HT-29 (cell line): ENCODE measurements around the gene RMDN2. TPM values are rescaled to one million over a fixed set of nuclear protein-coding genes. Genes with fewer than 3 reads are reported as not detected.
"Not testable (repeated sequence)": the region's sequence is repeated elsewhere in the genome, so short reads cannot be mapped to it uniquely, and the experiment has no call there.

Source experiments
- DNase-seq: peaks from one replicate; pipeline ENCODE4 v3.0.0-alpha.2; 2015; ENCODE audit warnings: low spot score
- total RNA-seq: library from RNA; depleted of rRNA; stranded (reverse); fragments of >200 nt; shearing (Covaris generic); gene quantifications from 2 replicates; pipeline ENCODE4 v1.2.3, GENCODE V29; 2014

RMDN2 gene
- total RNA-seq, 1 experiment from 2014 or later: 2.2 TPM

DNA sequence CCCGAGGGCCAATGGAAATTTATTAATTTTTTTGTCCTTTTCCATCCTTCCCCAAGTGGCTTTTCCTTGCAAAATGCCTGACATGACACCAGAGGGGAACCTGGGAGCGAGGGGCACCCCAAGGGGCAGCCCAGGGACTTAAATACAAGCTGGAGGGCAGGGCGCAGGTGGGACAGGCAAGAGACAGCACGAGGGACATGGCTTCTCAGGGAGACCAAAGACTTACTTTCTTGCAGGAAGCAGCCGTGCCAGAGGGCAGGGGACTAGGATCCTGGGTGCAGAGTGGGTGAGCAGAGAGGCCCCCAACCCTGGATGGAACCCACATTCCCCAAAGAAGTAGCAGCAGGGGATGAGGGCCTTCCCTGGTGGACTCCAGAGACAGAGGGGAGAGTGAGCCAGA is 5.3 kb downstream of the RMDN2 start:
- not testable (repeated sequence) for DNase-seq

DNA sequence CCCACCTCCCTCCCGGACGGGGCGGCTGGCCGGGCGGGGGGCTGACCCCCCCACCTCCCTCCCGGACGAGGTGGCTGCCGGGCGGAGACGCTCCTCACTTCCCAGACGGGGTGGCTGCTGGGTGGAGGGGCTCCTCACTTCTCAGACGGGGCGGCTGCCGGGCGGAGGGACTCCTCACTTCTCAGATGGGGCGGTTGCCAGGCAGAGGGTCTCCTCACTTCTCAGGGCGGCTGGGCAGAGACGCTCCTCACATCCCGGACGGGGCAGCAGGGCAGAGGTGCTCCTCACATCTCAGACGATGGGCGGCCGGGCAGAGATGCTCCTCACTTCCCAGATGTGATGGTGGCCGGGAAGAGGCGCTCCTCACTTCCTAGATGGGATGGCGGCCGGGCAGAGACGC is 7.8 kb downstream of the RMDN2 start:
- DNase-seq: not testable (repeated sequence)

- DNase-seq: no peak
Measured at GRCh38 chr2:37934591-37935513, 9.8 kb downstream of the RMDN2 start.

GRCh38 chr2:37937568-37937967 is 12.5 kb downstream of the RMDN2 start:
- DNase-seq: not testable (repeated sequence)

- DNase-seq: not testable (repeated sequence)
Measured at GRCh38 chr2:37941267-37941666, 16.2 kb downstream of the RMDN2 start.

DNA sequence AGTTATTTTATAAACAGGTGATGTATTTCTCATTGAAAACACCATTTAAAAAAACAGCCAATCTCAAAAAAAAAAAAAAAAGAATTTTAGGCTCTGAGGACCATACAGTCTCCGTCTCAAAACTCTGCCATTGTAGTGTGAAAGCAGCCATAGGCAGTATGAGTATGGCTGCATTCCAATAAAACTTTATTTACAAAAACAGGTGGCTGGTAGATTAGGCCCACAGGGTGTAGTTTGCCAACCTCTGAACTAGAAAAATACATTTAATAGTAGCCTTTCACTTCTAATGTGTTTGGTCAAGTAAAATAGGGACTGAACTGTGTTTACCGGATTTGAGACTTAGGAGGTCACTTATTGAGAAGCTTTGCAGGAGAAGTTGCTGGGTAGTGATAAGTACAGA is 19.2 kb downstream of the RMDN2 start:
- no peak for DNase-seq

DNA sequence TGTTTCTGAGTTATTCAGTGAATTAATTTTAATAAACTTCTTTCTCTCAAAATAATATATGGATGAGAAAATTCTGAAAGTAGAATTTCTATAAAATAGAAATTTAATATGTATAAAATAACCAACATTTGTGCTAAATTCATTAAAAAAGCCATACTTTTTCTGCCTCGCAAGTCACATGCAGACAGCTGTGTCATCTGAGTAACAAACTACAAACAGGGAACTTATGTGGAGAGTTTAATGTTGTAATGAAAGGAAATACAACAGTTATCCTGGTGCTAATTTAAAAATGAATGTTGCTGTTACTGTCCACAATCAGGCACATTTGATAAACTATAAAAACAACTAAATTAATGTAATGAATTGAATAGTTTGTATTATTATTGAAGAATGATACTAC is 22.2 kb downstream of the RMDN2 start:
- no peak for DNase-seq

DNA sequence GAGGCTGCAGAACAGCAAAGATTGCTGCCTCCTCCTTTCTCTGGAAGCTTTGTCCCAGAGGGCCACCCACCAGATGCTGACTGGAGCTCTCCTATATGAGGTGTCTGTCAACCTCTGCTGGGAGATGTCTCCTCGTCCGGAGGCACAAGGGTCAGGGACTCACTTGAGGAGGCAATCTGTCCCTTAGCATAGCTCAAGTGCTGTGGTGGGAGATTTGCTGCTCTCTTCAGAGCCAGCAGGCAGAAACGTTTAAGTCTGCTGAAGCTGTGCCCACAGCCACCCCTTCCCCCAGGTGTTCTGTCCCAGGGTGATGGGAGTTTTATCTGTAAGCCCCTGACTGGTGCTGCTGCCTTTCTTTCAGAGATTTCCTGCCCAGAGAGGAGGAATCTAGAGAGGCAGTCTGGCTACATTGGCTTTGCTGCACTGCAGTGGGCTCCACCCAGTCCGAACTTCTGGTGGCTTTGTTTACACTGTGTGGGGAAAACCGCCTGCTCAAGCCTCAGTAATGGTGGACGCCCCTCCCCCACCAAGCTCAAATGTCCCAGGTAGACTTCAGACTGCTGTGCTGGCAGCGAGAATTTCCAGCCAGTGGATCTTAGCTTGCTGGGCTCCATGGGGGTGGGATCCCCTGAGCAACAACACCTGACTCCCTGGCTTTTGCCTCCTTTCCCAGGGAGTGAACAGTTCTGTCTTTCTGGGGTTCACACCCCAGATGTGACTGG is 37.1 kb downstream of the RMDN2 start:
- peak; percentile 87 for DNase-seq

- not testable (repeated sequence) for DNase-seq
Measured at GRCh38 chr2:37962740-37963121, 37.6 kb downstream of the RMDN2 start.

GRCh38 chr2:37963901-37964300 is 38.8 kb downstream of the RMDN2 start:
- not testable (repeated sequence) for DNase-seq

GRCh38 chr2:37966326-37966725 is 41.2 kb downstream of the RMDN2 start:
- no peak for DNase-seq

DNA sequence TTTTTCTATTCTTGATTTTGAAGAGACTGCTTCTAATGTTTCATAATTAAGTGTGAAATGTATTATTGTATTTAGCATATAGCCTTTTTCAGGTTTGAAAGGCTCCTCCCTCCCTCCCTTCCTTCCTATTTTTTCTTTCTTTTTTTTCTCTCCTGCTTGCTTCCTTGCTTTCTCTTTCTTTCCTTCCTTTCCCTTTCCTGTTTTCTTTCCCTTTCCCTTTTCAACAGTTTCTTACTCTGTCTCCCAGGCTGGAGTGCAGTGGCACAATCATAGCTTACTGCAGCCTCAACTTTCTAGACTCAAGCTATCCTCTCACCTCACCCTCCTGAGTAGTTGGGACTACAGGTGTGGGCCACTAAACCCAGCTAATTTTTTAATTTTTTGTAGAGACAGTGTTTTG is 44.6 kb downstream of the RMDN2 start:
- no peak for DNase-seq

DNA sequence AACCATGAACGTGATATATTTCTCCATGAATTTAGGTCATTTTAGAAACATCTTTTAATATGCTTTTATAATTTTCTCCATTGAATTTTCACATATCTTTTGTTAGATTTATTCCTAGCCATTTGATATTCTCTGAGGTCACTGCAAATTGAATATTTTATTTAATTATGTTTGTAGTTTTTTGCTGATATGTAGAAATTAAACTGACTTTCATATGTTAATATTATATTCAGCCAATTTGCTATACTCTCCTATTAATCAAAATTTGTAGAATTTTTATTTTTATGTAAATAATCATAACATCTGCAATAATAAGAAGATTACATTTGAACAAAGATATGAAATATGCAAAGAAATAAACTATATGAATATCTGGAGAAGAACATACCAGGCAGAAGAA is 46.9 kb downstream of the RMDN2 start:
- DNase-seq: no peak

GRCh38 chr2:37973615-37974353 is 48.7 kb downstream of the RMDN2 start:
- DNase-seq: no peak

DNA sequence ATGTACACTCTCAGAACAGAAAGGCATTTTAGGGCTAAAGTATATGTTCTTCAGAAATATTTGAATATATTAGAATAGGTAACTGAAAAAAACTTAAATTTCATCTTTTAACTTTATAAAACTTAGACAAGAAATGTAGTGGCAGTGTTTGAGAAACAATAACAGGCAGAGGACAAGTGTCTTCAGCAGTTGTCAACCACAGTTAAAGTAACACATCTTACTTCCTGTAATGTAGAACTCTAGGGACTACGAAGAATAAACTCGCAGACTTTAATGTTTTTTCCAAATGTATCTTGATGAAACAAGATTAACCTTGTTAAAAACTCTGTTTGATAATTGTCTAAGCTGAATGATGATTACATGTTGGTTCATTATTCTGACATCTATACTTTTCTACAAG is 50.7 kb downstream of the RMDN2 start:
- no peak for DNase-seq

GRCh38 chr2:37976411-37976810 is 51.3 kb downstream of the RMDN2 start:
- no peak for DNase-seq

DNA sequence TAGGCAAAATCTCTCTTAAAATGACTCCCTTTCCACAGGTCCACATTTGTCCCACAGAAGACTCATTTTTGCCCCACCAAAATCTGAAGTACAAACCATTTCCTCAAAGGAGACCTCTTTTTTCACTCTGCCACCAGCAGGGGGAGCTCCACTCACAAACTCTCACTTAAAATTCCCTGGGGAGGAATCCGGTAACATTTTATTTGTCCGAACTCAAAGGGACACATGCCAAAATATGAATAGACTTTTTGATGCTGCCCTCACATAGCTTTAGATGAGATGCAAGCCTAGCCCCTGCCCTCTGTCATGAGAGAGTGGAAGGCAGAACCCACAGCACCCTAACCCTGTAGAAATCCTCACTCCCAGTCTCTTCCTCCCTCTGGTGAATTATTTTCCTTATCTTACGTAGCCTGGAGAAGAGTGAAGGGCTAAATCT is 57.1 kb downstream of the RMDN2 start:
- DNase-seq: peak; percentile 80

DNA sequence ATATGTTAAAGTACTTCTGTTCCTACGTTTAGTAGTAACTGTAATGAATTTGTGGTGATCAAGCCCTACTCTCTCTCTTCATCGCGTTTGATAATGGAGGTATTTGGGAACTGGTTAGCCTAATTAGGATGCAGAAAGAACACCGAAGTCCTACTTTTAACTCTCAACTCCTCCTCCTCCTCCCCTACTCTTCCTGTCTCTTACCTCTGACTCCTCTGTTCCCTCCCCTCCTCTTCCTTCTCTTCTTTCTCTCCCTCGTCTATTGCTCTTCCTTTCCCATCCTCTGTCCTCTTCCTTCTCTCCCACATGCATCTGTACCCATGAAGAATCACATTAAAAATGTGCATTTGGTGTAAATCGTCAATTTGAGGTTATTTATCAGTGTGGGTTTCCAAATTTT is 57.8 kb downstream of the RMDN2 start:
- no peak for DNase-seq

DNA sequence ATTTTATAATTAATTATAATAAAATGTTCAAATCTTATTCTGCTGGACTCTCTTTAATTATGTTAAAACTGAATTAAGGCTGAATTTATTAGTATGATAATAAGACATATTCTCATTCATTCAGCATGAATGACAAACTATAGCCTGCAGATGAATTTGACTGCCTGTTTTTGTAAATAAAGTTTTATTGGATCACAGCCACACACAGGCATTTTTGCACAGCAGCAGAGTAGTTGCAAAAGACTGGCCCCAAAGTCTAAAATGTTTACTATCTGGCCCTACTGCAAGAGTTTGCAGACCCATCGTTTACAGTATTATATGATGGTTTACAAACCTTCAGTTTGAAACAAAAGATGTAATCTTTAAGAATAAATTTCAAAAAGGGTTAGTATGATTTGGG is 58.6 kb downstream of the RMDN2 start:
- DNase-seq: no peak

GRCh38 chr2:37984176-37984575 is 59.1 kb downstream of the RMDN2 start:
- no peak for DNase-seq

- DNase-seq: peak; percentile 26
Measured at GRCh38 chr2:37984589-37984988, 59.5 kb downstream of the RMDN2 start.

DNA sequence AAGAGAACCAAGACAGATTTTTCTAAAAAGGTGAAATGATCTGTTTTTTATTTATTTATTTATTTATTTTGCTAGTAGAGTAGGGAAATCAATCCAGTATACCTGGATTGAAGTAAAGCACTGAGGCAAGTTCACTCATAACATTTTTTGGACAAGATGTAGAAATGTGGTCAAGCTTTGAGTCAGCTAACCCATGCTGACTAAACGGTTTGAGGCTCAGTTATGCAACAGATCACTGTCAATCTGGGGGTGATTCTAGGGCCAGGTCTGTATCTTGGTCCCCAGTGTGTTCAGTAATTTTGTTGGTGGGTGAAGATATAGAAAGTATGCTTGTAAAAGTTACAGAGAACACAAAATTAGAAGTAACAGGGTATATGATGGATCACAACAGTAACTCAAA is 60.2 kb downstream of the RMDN2 start:
- DNase-seq: no peak
